IPS-15b (cell line): ENCODE data around the gene PASD1.
A peak's percentile ranks its signal among the peaks of the same experiment; 100 is the strongest.

Experiments used
- H3K27me3 ChIP-seq: one replicate; pipeline ENCODE4 v1.6.1; 2013; ENCODE audit warnings: low read length; ENCODE audit not compliant: control insufficient read depth, insufficient read depth
- H3K36me3 ChIP-seq: one replicate; pipeline ENCODE4 v1.6.1; 2013; ENCODE audit warnings: low read length; ENCODE audit not compliant: control insufficient read depth, insufficient read depth
- H3K4me1 ChIP-seq: one replicate; pipeline ENCODE4 v1.6.1; 2013; ENCODE audit warnings: mild to moderate bottlenecking, low read length; ENCODE audit not compliant: control insufficient read depth, insufficient read depth
- H3K4me3 ChIP-seq: one replicate; pipeline ENCODE4 v1.5.1; 2013; ENCODE audit warnings: low read depth, low read length
- H3K9ac ChIP-seq: one replicate; pipeline ENCODE4 v1.6.1; 2013; ENCODE audit warnings: low read depth, mild to moderate bottlenecking, low read length
- H3K9me3 ChIP-seq: one replicate; pipeline ENCODE4 v1.6.1; 2013; ENCODE audit warnings: mild to moderate bottlenecking, low read length; ENCODE audit not compliant: control insufficient read depth, insufficient read depth

Gene PASD1

GRCh38 chrX:151631822-151632221 is 68.3 kb downstream of the PASD1 start:
- Histone ChIP-seq H3K9ac (no peak overlapping the region), H3K9me3 (no peaks in the 10 kb centered on the region), H3K36me3 (no peaks in the 10 kb centered on the region), H3K4me1 (no peaks in the 10 kb centered on the region), H3K27me3 (no peaks in the 10 kb centered on the region), H3K4me3 (no peak overlapping the region)

- Histone ChIP-seq H3K4me3 (no peak overlapping the region), H3K36me3 (no peaks in the 10 kb centered on the region), H3K9me3 (no peaks in the 10 kb centered on the region), H3K9ac (no peak overlapping the region), H3K4me1 (no peaks in the 10 kb centered on the region), H3K27me3 (no peaks in the 10 kb centered on the region)
These were observed 69.7 kb downstream of the PASD1 start for GRCh38 chrX:151633157-151633556.

- H3K9me3 ChIP-seq, result no peaks in the 10 kb centered on the region
- H3K4me3 ChIP-seq, result no peak overlapping the region
- no peaks in the 10 kb centered on the region for H3K36me3 ChIP-seq
- H3K4me1 ChIP-seq, result no peaks in the 10 kb centered on the region
- H3K27me3 ChIP-seq, result no peaks in the 10 kb centered on the region
- H3K9ac ChIP-seq, result no peak overlapping the region
These were observed 71.5 kb downstream of the PASD1 start for GRCh38 chrX:151634937-151635336.

- H3K9me3 ChIP-seq, result no peaks in the 10 kb centered on the region
- no peaks in the 10 kb centered on the region for H3K36me3 ChIP-seq
- no peaks in the 10 kb centered on the region for H3K27me3 ChIP-seq
- H3K4me3 ChIP-seq, result no peak overlapping the region
- H3K4me1 ChIP-seq, result no peaks in the 10 kb centered on the region
- H3K9ac ChIP-seq, result no peak overlapping the region
These were observed 78.1 kb downstream of the PASD1 start for GRCh38 chrX:151641564-151641963.

GRCh38 chrX:151675121-151675746 is 111.8 kb downstream of the PASD1 start:
- Histone ChIP-seq H3K9me3 (no peaks in the 10 kb centered on the region), H3K9ac (no peak overlapping the region), H3K4me1 (no peaks in the 10 kb centered on the region), H3K27me3 (no peaks in the 10 kb centered on the region), H3K4me3 (no peak overlapping the region), H3K36me3 (no peaks in the 10 kb centered on the region)

GRCh38 chrX:151676196-151676595 is 112.7 kb downstream of the PASD1 start:
- Histone ChIP-seq H3K9ac (no peak overlapping the region), H3K4me3 (no peak overlapping the region), H3K36me3 (no peaks in the 10 kb centered on the region), H3K4me1 (no peaks in the 10 kb centered on the region), H3K27me3 (no peaks in the 10 kb centered on the region), H3K9me3 (no peaks in the 10 kb centered on the region)

- Histone ChIP-seq H3K4me3 (no peak overlapping the region), H3K27me3 (no peaks in the 10 kb centered on the region), H3K4me1 (no peaks in the 10 kb centered on the region), H3K9me3 (peaks cover 3% of the 10 kb centered on the region), H3K36me3 (no peaks in the 10 kb centered on the region), H3K9ac (no peak overlapping the region)
These were observed 116.4 kb downstream of the PASD1 start for GRCh38 chrX:151679798-151680402.

GRCh38 chrX:151680805-151681204 is 117.3 kb downstream of the PASD1 start:
- no peaks in the 10 kb centered on the region for H3K36me3 ChIP-seq
- H3K4me1 ChIP-seq, result no peaks in the 10 kb centered on the region
- H3K9me3 ChIP-seq, result peaks cover 3% of the 10 kb centered on the region
- H3K27me3 ChIP-seq, result no peaks in the 10 kb centered on the region
- H3K9ac ChIP-seq, result no peak overlapping the region
- H3K4me3 ChIP-seq, result no peak overlapping the region

- Histone ChIP-seq H3K9me3 (peaks cover under 1% of the 10 kb centered on the region), H3K4me1 (no peaks in the 10 kb centered on the region), H3K36me3 (no peaks in the 10 kb centered on the region), H3K27me3 (no peaks in the 10 kb centered on the region), H3K4me3 (no peak overlapping the region), H3K9ac (no peak overlapping the region)
These were observed 124.2 kb downstream of the PASD1 start for GRCh38 chrX:151687635-151688034.

GRCh38 chrX:151688695-151689094 is 125.2 kb downstream of the PASD1 start:
- H3K27me3 ChIP-seq, result peaks cover 4% of the 10 kb centered on the region
- H3K36me3 ChIP-seq, result no peaks in the 10 kb centered on the region
- H3K4me3 ChIP-seq, result no peak overlapping the region
- no peak overlapping the region for H3K9ac ChIP-seq
- peaks cover 8% of the 10 kb centered on the region for H3K9me3 ChIP-seq
- H3K4me1 ChIP-seq, result no peaks in the 10 kb centered on the region

- Histone ChIP-seq H3K9ac (no peak overlapping the region), H3K4me1 (no peaks in the 10 kb centered on the region), H3K4me3 (no peak overlapping the region), H3K27me3 (peaks cover 16% of the 10 kb centered on the region), H3K36me3 (no peaks in the 10 kb centered on the region), H3K9me3 (peaks cover 10% of the 10 kb centered on the region)
These were observed 129.3 kb downstream of the PASD1 start for GRCh38 chrX:151692825-151693224.

- no peaks in the 10 kb centered on the region for H3K4me1 ChIP-seq
- peaks cover 16% of the 10 kb centered on the region for H3K27me3 ChIP-seq
- H3K4me3 ChIP-seq, result peak overlapping the region; percentile 43
- H3K36me3 ChIP-seq, result no peaks in the 10 kb centered on the region
- peaks cover 10% of the 10 kb centered on the region for H3K9me3 ChIP-seq
- H3K9ac ChIP-seq, result no peak overlapping the region
These were observed 130.6 kb downstream of the PASD1 start for GRCh38 chrX:151694121-151694520.
